Airway epithelial cell (primary cell): ENCODE data around the gene MS4A1. TPM values are rescaled to one million over a fixed set of nuclear protein-coding genes. Genes with fewer than 3 reads are reported as not detected.

Experiments used
- total RNA-seq: library from RNA; depleted of rRNA; stranded (reverse); fragments of >200 nt; gene quantifications from 2 replicates; pipeline ENCODE4 v1.2.3, GENCODE V29; 2015

Gene MS4A1
- not detected in 2 replicates for total RNA-seq

GRCh38 chr11:60455531-60456042, at the start of gene MS4A1:
Gene MS4A1, plus strand, starts transcription at chr11:60455847. Its CDS starts 6,528 bp downstream, at chr11:60462375.

GRCh38 chr11:60429272-60429671, 26.4 kb upstream of the MS4A1 start, which contains the start of gene MS4A5:
Gene MS4A5, plus strand, starts transcription at chr11:60429572. Its CDS starts 103 bp downstream, at chr11:60429675.

GRCh38 chr11:60492488-60493009, 36.9 kb downstream of the MS4A1 start, which contains the start of gene MS4A12:
Gene MS4A12, plus strand, starts transcription at chr11:60492778. Its CDS starts 4,541 bp downstream, at chr11:60497319.

GRCh38 chr11:60515144-60515855, 59.7 kb downstream of the MS4A1 start, which contains the start of gene MS4A13:
Gene MS4A13, plus strand, starts transcription at chr11:60515392. Its CDS starts 2,692 bp downstream, at chr11:60518084.

Other genes with a start within 250 kb of the MS4A1 start
- not detected in 2 replicates for gene MS4A4E, start 212.7 kb upstream of the MS4A1 start, total RNA-seq
- gene MS4A4A, start 175.2 kb upstream of the MS4A1 start, total RNA-seq, result not detected in 2 replicates
- not detected in 2 replicates for gene MS4A6E, start 128.6 kb upstream of the MS4A1 start, total RNA-seq
- gene MS4A7, start 77.3 kb upstream of the MS4A1 start, total RNA-seq, result not detected in 2 replicates
- gene MS4A14, start 59.4 kb upstream of the MS4A1 start, total RNA-seq, result not detected in 2 replicates
- gene MS4A5, start 26.3 kb upstream of the MS4A1 start, total RNA-seq, result not detected in 2 replicates
- not detected in 2 replicates for gene MS4A12, start 36.9 kb downstream of the MS4A1 start, total RNA-seq
- not detected in 2 replicates for gene MS4A13, start 59.5 kb downstream of the MS4A1 start, total RNA-seq
- not detected in 2 replicates for gene MS4A8, start 243.8 kb downstream of the MS4A1 start, total RNA-seq